Stromal cell of bone marrow (primary cell): ENCODE measurements around the gene DCPS.
"Not testable (repeated sequence)": the region's sequence is repeated elsewhere in the genome, so short reads cannot be mapped to it uniquely, and the experiment has no call there.

ENCODE experiments used
- DNase-seq: peaks from one replicate; pipeline ENCODE4 v3.0.0-alpha.2; 2012; ENCODE audit warnings: low read depth

DCPS gene

DNA sequence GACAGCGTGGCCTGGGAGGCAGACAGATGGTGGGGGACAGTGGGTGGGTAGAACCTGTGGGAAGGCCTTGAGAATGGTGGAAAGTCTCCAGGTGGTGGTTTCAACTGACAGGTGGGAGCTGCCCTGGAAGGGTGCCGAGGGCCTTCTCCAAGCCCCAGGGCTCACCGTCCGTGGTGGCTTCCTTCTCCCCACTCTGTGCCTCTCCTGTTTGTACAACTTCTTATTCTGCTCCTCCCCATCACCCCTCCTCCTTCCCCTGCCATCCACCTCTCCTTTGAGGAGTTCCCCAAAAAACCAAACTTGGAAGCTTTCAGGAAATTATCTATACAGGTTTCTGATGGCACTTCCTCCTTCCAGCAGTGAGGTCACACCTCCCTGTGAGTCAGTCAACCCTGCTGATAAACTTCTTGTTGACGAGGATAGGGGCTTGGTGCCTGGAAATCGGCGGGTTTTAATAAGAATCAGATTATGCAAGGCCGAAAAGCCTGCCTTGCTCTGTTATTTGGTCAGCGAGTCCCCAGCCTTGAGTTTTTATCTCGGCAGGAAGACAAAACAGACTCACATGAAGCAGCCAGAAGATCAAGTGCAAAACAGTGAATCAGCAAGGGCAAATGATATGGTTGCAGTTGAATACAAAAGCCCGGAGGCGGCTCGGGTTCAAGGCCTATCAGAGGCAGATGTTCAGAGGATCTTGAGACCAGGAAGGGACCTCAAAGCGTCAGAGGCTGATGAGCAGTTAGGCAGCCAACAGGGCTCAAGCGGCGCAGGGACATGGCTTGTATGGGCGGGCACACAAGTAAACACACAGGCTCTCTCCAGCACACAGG, 42.1 kb downstream of the DCPS start:
- DNase-seq = no peak

DNA sequence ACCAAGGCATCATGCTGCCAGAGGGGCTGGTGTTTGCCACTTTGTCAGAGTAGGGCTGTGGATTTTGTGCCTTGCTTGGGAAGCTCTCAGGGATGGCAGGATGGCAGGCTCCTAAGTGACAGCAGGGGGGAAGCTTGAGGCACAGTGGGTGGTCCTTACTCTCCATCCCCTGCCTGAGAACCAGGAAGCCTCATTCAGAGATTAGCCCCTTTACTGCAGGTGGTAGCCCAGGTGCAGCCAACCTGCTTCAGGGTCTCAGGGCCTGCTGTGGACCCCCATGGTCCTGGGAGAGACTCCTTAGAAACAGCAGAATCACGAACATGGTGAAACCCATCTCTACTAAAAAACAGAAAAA, 42.7 kb downstream of the DCPS start:
- no peak for DNase-seq

DNA sequence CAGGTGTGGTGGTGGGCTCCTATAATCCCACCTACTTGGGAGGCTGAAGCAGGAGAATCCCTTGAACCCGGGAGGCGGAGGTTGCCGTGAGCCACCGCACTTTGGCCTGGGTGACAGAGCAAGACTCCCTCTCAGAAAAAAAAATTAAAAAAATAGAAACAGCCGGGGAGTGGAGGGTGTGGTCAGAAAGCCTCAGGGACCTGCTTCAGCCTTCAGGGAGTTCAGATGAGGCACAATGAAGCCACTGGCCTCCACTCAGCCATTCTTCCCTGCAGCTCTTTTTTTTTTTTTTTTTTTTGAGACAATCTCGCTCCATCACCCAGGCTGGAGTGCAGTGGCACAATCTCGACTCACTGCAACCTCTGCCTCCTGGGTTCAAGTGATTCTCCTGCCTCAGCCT, 43.1 kb downstream of the DCPS start:
- DNase-seq = not testable (repeated sequence)

DNA sequence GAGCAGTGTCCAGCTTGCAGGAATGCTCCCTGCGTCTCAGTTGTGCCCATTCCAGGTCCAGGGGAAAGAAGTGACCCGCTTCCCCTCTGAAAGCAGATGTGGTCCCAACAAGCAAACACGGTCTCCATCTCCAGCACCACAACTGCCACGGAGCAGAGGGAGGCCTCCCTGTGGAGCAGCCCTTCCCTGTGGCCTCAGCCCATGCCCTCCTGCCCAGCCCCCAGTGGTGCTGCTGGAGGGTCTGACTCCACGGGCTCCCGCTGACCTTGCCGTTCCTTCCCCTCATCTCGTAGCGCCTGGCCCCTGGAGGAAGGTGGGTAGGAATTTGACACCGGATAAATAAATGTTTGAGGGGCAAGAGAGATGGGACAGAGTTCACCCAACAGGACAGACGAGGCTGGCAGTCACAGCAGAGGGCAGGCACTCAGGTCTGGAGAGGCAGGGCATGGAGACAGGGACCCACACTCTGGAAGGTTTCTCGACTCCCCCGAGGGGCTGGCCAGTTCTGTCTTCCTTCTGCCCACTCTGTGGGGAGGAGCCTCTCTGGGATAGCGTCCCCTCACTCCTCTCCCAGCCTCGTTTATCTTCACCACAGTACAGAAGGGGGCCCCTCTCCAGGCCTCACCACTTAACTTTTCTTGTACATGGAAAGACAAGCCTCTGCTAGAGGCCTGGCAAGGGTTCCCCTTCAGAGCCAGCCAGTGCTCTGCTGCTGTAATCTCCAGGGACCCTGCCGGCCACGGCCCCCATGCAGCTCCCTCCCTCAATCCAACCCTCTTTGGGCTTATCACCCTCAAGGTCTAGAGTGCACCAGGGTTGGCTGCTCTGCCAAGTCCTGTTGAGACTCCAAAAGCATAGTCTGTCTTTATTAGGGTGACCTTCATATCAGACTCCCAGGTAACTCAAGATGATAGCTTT, 44.1 kb downstream of the DCPS start:
- DNase-seq = no peak

DNA sequence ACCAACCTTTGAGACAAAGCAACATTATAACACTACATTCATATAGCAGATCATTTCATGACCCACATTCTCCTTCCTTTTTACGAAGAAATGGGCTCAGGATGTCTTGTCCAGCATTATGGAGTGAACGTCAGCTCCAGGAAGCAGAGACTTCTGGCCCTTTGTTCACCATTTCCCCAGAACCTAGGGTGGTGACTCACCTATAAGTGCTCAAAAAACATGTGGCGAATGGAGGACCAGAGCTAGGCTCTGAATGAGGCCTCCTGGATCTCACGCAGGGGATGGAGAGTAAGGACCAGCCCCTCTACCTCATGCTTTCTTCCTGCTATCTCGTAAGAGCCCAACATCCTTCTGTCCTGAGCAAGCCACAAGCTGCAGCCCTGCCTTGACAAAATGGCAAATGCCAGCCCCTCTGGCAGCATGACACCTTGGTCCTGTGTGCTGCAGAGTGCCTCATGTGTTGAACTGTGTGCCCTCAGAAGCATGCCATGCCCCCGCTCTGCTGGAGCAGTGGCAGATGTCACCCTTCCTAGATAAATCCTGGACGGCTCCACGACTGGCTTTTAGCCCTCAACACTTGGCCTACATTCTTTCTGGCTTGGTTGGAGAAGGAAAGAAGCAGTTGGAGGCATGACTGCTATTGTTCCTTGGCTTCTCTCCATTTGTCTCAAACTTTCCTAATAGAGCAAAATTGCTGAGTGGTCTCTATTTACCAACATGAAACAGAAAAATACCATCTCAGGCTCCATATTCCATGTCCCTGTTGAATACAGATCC, 45.1 kb downstream of the DCPS start:
- DNase-seq = no peak

DNA sequence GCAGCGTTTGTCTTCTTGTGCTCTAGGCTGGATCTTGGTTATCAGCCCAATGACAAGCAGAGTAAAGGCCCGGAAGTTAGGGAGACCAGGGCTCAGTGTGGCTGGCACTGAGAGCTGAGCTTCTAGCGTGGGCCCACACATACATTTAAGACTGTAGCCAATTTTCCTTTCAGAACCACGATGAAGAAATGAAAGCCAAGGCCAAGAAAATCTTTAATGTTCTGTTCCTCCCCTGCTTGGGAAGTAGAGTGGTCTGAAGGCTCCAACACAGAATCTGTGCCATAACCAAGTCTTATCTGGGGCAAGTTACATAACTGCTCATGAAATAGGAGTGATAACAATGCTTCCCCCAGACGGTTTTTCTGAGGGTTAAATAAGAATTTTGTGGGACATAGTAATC, 47.0 kb downstream of the DCPS start:
- DNase-seq = no peak

DNA sequence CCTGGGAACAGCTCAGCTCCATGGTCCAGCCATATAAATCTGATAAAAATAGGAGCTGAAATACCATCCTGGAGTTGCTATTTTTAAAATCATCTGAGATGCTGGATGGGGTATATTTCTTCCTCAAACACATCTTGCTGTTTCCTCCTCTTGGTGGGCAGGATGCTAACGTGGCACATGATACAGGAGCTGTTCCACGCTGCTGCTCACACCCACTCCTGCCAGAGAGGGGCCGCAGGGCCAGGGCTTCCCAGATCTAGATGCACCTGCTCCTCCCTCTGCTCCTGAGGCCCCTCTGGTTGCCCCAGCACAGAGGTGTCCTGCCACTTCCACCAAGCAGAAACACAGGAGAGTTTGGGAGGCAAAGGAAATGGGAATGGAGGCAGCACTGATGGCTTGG, 48.3 kb downstream of the DCPS start:
- DNase-seq = no peak

DNA sequence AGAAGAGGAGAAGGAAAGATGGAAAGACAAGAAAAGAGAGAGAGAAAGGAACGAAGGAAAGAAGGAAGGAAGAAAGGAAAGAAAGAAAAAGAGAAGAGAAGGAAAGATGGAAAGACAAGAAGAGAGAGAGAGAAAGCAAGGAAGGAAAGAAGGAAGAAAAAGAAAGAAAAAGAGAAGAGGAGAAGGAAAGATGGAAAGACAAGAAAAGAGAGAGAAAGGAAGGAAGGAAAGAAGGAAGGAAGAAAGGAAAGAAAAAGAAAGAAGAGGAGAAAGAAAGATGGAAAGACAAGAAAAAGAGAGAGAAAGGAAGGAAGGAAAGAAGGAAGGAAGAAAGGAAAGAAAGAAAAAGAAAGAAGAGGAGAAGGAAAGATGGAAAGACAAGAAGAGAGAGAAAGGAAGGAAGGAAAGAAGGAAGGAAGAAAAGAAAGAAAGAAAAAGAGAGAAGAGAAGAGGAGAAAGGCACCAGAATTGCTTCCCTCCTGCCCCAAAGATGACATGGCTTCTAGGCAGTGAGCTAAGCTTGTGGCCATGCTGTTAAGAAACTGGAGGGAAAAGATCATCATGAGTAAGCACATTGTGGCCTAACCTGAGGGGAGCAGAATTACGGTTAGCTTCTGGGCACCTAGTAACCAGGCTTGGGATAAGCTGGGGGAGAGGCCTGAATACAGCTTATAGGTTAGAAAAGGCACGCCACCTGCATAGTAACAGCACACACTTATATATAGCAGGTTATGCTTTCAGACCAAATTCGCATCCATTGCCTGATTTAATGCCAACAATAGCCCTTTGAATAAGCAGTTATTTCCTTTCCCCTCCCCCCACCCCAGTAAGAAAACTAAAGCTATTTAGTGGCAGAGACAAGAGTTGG, 49.3 kb downstream of the DCPS start:
- DNase-seq = no peak

DNA sequence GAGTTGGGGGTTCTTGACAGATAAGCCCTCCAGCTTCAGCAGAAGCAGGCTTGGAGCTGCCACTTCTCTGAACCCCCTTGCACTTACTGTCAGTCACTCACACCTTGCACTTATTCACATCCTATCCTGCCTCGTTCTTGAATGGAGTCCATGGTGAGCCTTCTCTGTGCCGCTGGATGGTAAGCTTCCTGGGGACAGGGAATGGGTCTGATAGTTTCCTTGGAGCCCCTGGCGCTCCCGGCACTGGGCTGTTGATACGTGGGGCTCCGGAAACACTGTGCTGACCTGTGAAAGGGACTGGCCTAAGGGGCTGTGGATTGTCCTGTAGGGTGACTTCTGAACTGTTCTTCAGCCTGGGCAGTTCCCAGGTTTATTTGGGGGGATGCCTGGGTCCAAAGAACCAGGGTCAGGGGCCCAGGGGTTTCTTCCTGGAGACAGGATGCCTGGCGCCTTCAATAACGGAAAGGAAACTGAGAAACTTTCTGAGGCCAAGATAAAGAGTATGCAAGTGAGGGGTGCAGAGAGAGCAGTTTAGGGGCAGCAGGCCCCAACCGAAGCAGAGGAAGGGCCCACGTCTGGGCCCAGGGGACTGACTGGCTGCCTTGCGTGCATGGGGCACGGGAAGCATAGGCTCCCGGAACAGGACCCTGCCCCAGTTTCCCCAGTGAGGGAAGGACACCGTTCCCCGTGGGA, 50.9 kb downstream of the DCPS start:
- no peak for DNase-seq

DNA sequence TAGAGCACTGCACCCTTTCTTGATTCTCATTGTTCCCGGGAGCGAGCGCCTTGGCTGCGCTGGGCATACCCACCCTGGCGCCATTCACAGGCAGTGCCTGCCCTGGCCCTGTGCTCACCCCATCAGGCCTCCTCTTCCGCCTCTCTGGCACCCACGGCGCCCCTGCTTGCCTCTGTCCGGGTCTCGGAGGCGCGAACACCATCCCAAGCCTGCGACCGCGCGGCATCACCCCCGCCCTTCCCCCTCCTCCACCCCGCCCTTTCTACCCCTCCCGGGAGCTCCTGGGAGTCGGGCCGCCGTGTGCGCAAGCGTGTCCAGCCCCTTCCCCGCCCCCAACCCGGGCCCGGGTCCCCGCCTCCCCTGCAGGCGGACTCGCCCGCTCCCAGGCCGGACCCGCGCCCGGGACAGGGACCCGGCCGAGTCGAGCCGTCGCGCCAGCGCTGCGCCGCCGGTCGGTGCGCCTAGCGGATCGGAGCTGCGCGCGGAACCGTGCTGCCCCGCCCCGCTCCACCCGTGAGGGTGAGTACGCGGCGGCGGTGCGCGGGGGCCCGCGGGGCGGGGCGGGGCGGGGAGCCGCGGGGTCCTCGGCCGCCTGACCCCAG, 51.6 kb downstream of the DCPS start, which contains the start of gene ST3GAL4:
ST3GAL4 (plus strand) TSS at position 363 of the 602 bp plus-strand sequence. CDS start 50,470 bp downstream, outside the sequence.
- no peak for DNase-seq

DNA sequence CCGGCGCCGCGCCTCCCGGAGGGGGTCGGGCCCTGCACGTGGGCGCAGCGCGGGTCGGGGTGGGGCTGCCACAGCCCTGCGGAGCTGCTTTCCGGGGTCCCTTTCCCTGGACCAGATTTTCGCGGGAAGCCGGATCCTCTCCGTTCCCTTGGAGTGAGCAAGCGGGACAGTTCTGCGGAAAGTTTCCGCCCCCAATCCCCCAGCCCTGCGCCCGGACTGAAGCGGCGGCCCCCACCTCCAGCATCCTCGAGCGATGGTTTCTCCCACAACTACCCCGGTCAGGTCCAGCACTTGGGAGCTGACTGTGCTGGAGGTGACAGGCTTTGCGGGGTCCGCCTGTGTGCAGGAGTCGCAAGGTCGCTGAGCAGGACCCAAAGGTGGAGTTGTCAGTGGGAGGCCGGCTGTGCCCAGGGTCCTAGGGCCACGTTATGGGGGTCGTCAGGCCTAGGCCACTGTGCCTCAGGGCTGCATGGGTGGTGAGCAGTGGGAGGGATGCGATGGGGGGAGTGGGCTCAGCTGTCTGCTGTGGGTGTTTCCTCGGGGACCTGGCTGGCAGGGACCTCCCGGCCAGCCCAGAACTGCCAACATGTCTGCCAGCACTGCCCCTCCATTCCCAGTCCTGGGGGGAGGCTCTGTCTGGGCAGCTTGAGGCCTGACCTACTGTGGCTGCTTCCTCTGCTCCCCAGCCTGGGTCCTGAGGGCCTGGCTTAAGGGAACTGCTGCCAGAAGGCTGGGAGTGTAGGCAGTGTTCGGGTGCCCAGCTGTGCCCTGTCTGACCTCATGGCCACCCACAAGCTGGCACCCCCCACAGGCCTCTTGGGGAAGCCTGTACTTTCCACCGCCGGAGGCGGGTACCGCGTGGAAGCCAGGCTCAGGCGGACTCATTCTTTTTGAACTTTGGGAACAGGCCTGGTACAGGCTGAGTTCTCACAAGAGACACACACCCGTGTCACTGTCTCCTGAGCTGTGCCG, 52.4 kb downstream of the DCPS start:
- no peak for DNase-seq

DNA sequence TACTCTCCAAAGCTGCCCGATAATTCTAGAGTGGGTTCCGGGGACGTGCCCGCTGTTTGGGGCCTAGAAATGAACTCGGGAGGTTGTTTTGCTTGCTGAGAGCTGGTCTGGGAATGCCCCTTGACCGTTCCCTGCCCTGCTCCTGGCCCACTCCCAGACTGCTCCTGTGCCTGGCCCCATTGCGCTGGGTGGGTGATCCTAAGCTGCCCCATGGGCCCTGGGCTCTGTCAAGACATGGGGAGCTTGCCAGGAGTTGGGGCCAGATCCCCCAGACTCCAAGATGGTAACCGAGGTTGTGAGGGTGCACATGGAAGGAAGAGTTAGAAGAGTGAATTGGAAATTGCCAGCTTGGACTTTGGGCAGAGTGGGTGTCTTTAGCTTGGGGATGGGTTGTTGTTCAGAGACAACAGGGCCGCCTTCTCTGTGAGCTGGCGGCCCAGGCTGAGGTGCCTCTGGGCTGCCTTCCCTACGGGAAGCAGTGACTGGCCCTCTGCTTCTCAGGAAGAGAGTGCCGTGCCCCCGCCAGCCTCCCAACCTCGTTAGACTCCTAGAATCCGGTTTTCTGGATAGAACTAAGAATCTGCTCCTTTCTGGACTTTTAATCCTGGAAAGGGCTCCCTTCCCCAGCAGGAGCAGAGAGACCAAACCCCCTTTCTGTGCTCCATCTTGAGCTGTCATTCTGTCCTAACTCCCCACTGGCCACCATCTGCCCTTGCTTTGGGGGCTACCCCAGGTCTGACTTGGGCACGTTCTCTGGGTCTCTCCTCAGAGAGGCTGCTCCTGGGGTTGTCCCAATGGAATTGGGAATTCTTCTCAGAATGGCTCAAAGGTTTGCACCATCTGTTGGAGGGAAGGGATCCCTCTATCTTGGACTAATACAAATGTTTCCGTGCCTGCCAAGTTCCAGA, 53.4 kb downstream of the DCPS start:
- no peak for DNase-seq

DNA sequence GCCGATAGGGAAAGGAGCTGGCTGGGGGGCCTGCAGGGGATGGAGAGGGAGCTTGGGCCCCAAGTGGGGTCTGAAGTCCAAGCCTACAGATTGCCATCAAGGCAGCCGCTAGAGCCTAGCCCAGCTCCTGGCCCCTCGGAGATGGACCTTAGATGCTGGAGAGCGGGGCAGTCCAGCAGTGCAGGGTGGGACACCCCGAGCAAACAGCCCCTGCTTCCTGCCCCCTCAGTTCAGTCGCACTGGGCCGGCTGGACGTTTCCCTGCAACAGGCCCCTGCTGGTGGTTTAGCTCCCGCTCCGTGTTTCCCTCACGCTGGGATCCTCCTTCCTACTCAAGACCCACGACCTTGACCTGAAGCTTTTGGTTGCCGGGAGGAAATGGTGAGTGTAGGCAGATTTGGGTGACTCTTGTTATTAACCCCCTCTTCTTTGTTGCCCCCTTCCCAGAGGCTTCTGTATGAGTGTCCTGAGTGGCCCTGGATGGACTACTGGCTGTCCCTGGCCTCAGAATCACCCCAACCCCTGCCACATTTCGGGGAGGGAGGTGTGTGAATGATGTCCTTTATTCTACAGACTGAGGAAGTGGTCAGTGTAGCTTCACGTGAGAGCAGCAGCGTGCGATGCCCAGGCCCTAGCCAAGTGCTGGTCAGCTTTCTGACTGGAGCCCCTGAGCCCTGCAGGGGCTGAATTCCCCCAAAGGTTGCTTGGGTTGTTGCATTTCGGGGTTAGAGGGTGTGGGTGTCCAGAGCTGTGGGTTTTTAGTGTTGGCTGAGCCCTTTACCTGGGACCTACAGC, 54.3 kb downstream of the DCPS start:
- DNase-seq = no peak

DNA sequence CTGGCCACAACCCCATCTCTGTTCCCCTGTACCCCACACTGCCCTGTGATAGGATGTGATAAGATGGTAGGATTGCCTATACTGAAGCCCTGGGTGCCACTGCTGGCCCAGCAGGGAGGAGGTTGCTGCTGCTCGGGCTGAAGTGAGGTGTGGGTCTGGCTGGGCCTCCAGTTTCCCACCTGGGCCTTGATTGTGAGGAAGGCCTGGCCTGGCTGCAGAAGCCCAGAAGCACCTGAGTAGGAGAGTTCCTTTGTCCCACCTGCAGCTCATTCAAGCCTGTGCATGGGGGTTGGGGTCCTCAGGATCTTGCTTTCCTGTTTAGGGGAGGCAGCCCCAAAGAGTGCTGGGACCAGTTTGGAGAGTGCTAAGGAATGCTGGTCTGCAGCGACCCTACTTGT, 54.9 kb downstream of the DCPS start:
- no peak for DNase-seq

DNA sequence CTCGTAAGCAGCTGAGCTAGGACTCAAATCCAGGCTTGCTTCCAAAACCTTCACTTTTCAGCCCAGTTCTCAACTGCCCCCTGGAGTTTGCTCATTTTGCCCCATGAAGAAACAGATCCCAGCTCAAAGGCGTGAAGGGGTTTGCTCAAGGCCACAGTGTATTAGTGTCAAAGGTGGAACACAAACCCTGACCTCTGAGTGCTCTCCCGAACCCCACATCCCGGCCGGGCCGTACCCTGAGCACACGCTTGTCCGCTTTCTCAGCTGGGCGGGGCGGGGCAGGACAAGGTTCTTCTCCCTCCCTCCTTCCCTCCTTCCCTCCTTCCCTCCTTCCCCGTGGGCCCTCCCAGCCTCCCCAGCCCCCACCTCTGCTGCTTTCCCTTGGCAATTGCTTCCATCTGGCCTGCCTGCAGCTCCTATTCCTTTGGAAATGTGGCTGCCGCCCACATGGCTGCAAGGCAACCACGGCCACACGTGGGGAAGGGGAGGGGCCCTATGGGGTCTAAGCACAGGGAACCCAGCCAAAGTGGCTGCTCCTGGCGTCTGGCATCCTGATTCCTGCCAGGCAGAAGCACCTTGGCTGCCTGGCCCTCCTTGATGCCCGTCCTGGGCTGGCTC, 55.7 kb downstream of the DCPS start:
- no peak for DNase-seq

DNA sequence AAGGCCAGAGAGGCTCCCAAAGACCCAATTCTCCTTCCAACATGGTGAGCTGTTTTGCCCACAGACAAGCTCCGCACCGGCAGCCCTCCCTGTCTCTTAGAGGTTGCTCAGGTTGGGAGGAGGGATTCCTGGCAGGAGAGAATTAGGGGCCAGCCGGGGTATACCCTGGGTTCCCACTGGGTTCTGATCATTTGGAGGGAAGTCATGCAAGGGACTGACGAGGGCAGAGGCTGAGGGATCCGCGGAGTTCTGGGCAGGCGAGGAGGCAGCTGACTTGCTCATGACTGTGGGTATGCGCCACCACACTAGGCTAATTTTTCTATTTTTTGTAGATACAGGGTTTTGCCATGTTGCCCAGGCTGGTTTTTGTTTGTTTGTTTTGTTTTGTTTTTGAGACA, 56.2 kb downstream of the DCPS start:
- DNase-seq = no peak

DNA sequence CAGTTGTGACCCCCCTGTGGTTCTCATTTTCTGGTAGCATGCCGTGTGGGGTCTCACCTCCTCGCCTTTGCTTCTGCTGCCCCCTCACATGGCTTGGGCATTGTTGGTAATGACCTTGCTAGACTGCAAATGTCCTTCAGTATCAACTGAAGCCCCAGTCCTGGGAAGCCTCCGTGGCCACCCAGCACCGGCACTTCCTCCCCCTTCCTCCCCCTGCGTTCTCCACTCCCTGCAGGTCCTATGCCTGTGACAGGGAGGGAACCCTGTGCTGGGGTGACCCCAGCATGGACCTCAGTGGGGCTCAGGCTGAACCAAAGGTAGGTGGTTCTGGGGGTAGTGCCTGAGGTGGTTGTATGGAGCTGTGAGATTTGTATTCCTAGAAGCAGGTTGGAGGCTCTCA, 57.5 kb downstream of the DCPS start:
- DNase-seq = no peak
